Thyroid gland (tissue), 4 donors: Measurements from ENCODE around the gene PLCL1. TPM values are rescaled to one million over a fixed set of nuclear protein-coding genes. Genes with fewer than 3 reads are reported as not detected.

Experiments
- DNase-seq, 2 donors: peaks; one replicate each; pipeline ENCODE4 v3.0.0-alpha.2; 2019
- H3K27ac ChIP-seq, 3 donors: fragments of 200-600 bp; sonication (generic); 1 replicate in 2 of 3; 2 replicates in 1 of 3; pipeline ENCODE4 v1.5.1; 2016 to 2019; ENCODE audit warnings: mild to moderate bottlenecking in 1 of 3, moderate library complexity in 1 of 3
- H3K27me3 ChIP-seq: fragments of 200-600 bp; sonication (generic); one replicate; pipeline ENCODE4 v1.5.1; 2019
- H3K36me3 ChIP-seq, 2 donors: fragments of 200-600 bp; sonication (generic); one replicate each; pipeline ENCODE4 v1.5.1; 2016 to 2019
- H3K4me1 ChIP-seq, 2 donors: fragments of 200-600 bp; sonication (generic); one replicate each; pipeline ENCODE4 v1.5.1; 2017 to 2019
- H3K4me3 ChIP-seq, 3 donors: fragments of 200-600 bp; sonication (generic); replicated peaks in 1 of 3; 1 replicate in 2 of 3; 2 replicates in 1 of 3; pipeline ENCODE4 v1.5.1; 2016; ENCODE audit warnings: mild to moderate bottlenecking in 1 of 3
- H3K9me3 ChIP-seq: fragments of 200-600 bp; sonication (generic); one replicate; pipeline ENCODE4 v1.5.1; 2017
- CTCF ChIP-seq, 6 experiments: fragments of 200-600 bp in 3 of 6; fragments of 450-650 bp in 3 of 6; sonication (generic) in 3 of 6; IDR thresholded peaks; one replicate each; pipeline ENCODE4 v1.5.1; 2016 to 2019; ENCODE audit warnings: antibody characterized with exemption in 6 of 6, mild to moderate bottlenecking in 2 of 6, inconsistent platforms in 1 of 6, moderate library complexity in 1 of 6
- POLR2A ChIP-seq, 2 donors: fragments of 450-650 bp; IDR thresholded peaks; one replicate each; pipeline ENCODE4 v1.6.1; 2017; ENCODE audit warnings: antibody characterized with exemption in 2 of 2, mild to moderate bottlenecking in 2 of 2, moderate library complexity in 1 of 2
- WGBS, 2 donors: methylation state at CpG; one replicate each; pipeline ENCODE4 v1.1.5; 2017; 5-methylcytosine and 5-hydroxymethylcytosine counted together
- intact Hi-C: fragments of 100-400 bp; cut with DNase I; formaldehyde crosslinking; loops from one replicate; pipeline ENCODE4 v1.15.1; 2023
- total RNA-seq, 4 donors: library from RNA; depleted of rRNA; stranded (reverse); fragments of >200 nt; gene quantifications; one replicate each; pipeline ENCODE4 v1.2.3, GENCODE V29; 2016

PLCL1 gene
- total RNA-seq, 4 donors from 2014 or later, result 9.1 to 11.8 (median 9.9) TPM

DNA sequence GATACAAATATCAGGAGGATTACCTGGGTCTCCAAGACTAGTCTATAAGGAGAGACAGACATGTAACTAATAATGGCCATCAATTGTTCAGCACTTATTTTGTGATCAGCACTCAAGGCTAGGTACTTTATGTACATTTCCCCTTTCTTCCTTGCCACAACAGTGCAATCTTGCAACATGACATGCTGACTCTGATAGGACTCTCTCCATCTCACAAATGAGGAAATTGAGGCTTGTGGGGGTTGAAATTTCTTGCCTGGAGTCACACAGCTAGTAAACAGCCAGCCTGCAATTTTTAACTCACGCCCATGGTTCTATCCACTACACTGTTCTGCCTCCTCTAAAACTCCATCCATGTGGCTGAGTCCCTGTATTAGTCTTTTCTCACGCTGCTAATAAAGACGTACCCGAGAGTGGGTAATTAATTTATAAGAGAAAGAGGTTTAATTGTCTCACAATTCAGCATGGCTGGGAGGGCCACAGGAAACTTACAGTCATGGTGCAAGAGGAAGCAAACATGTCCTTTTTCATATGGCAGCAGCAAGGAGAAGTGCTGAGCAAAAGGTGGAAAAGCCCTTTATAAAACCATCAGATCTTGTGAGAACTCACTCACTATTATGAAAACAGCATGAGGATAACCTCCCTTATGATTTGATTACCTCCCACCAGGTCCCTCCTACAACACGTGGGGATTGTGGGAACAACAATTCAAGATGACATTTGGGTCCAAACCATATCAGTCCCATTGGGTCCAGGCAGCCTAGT is 302.4 kb downstream of the PLCL1 start:
- intact Hi-C loops, result no loop called here
- Histone ChIP-seq H3K4me1 (no peaks in the 10 kb centered on the region), H3K9me3 (no peaks in the 10 kb centered on the region), H3K4me3 (no peak overlapping the region), H3K27me3 (no peaks in the 10 kb centered on the region), H3K36me3 (no peaks in the 10 kb centered on the region), H3K27ac (no peak overlapping the region)
- TF ChIP-seq CTCF (IDR thresholded peaks at IDR 0.05), result no peak
- TF ChIP-seq POLR2A (IDR thresholded peaks at IDR 0.05), result no peak
- 87 to 92% methylated on average over 5 of the region's 5 CpGs for WGBS, 2 donors
- DNase-seq, result no peak

GRCh38 chr2:198113316-198113715 is 308.9 kb downstream of the PLCL1 start:
- H3K4me3 ChIP-seq, result no peak overlapping the region
- H3K4me1 ChIP-seq, result no peaks in the 10 kb centered on the region
- intact Hi-C loops, result no loop called here
- DNase-seq, result no peak
- H3K27me3 ChIP-seq, result no peaks in the 10 kb centered on the region
- H3K9me3 ChIP-seq, result no peaks in the 10 kb centered on the region
- 77 to 82% methylated on average over 2 of the region's 2 CpGs for WGBS, 2 donors
- no peaks in the 10 kb centered on the region for H3K36me3 ChIP-seq
- TF ChIP-seq CTCF (IDR thresholded peaks at IDR 0.05), result no peak
- no peak for TF ChIP-seq POLR2A (IDR thresholded peaks at IDR 0.05)
- H3K27ac ChIP-seq, result no peak overlapping the region

DNA sequence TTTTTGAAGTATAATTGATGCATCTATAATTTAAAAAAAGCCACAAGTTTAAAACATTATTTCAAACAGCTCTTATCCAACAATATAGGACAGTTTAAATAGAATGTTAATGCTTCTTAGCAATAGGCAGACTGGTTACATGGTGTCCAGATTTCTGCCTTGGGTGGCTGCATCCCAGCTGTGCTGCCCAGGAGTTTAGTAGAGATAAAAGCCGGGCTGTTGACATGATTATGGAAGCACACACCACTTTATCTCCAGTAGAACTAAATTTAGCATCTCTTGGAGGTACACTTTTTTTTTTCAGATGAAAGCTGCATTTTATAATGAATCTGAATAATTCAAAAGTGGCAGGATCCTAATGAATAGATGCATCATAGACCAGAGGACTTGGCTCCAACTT is 309.7 kb downstream of the PLCL1 start:
- no peak overlapping the region for H3K4me3 ChIP-seq
- DNase-seq, result no peak
- TF ChIP-seq POLR2A (IDR thresholded peaks at IDR 0.05) (no peak), CTCF (IDR thresholded peaks at IDR 0.05) (no peak)
- no peaks in the 10 kb centered on the region for H3K9me3 ChIP-seq
- no peaks in the 10 kb centered on the region for H3K4me1 ChIP-seq
- WGBS, 2 donors, result 74 to 86% methylated on average over 1 of the region's 1 CpG
- intact Hi-C loops, result no loop called here
- H3K27me3 ChIP-seq, result no peaks in the 10 kb centered on the region
- H3K27ac ChIP-seq, result no peak overlapping the region
- no peaks in the 10 kb centered on the region for H3K36me3 ChIP-seq

DNA sequence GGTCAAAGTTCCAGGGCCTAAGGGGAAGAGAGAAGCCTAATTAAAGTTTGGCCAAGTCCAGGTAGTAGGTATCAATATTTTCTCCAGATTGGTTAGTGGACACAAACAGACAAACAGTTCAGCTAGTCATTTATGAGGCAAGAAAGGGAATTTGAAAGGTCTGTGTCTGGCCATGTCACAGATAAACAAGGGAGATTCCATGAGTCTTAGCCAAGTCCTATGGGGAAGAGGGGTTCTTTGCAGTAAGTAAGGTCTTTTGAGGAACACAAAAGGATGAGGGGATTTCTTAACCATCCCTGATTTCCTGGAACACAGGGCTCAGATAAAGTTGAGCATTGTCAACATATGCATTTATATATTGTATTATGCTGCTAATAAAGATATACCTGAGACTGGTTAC is 310.8 kb downstream of the PLCL1 start:
- Histone ChIP-seq H3K27me3 (no peaks in the 10 kb centered on the region), H3K36me3 (no peaks in the 10 kb centered on the region), H3K4me3 (no peak overlapping the region), H3K27ac (no peak overlapping the region), H3K9me3 (no peaks in the 10 kb centered on the region), H3K4me1 (no peaks in the 10 kb centered on the region)
- intact Hi-C loops, result no loop called here
- TF ChIP-seq CTCF (IDR thresholded peaks at IDR 0.05) (no peak), POLR2A (IDR thresholded peaks at IDR 0.05) (no peak)
- DNase-seq, result no peak

DNA sequence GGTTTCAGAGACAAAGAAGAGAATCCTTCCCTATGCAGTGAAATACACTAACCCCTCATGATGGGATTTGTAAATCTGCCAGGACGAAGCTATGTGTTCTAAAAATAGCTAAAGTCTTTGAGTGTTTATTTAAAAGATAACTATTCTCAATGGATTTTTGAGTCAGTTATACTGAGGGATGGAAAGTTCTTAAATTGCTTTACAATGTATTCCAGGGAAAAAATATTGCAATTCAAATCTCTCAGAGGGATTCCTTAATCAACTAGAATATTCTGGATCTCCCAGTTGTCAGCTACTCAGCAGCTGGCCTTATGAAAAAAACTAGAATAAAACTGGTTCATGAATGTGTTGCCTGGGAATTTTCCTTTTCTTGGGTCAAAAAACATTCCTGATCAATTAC is 312.4 kb downstream of the PLCL1 start:
- no peak for DNase-seq
- H3K27ac ChIP-seq, result no peak overlapping the region
- no peaks in the 10 kb centered on the region for H3K9me3 ChIP-seq
- H3K36me3 ChIP-seq, result no peaks in the 10 kb centered on the region
- intact Hi-C loops, result no loop called here
- H3K27me3 ChIP-seq, result no peaks in the 10 kb centered on the region
- H3K4me3 ChIP-seq, result no peak overlapping the region
- WGBS, 2 donors, result 53 to 63% methylated on average over 1 of the region's 1 CpG
- TF ChIP-seq POLR2A (IDR thresholded peaks at IDR 0.05), result no peak
- TF ChIP-seq CTCF (IDR thresholded peaks at IDR 0.05), result no peak
- no peaks in the 10 kb centered on the region for H3K4me1 ChIP-seq
